Lower leg skin (tissue), 3 donors: ENCODE data around the gene NSL1.
"Not testable (repeated sequence)": the region's sequence is repeated elsewhere in the genome, so short reads cannot be mapped to it uniquely, and the experiment has no call there.

Experiments
- POLR2A ChIP-seq, 2 donors: fragments of 450-650 bp; IDR thresholded peaks; one replicate each; pipeline ENCODE4 v1.6.1; 2016 to 2017; ENCODE audit warnings: antibody characterized with exemption in 2 of 2, mild to moderate bottlenecking in 1 of 2, moderate library complexity in 1 of 2
- TF ChIP-seq, protein P1 (sequence below), 3 donors: fragments of 450-650 bp; IDR thresholded peaks; one replicate each; pipeline ENCODE4 v1.5.1; 2016; ENCODE audit warnings: antibody characterized with exemption in 3 of 3, mild to moderate bottlenecking in 3 of 3, moderate library complexity in 2 of 3

GRCh38 chr1:212833211-212834207 is 41.9 kb upstream of the NSL1 start:
- TF ChIP-seq, protein P1, sequence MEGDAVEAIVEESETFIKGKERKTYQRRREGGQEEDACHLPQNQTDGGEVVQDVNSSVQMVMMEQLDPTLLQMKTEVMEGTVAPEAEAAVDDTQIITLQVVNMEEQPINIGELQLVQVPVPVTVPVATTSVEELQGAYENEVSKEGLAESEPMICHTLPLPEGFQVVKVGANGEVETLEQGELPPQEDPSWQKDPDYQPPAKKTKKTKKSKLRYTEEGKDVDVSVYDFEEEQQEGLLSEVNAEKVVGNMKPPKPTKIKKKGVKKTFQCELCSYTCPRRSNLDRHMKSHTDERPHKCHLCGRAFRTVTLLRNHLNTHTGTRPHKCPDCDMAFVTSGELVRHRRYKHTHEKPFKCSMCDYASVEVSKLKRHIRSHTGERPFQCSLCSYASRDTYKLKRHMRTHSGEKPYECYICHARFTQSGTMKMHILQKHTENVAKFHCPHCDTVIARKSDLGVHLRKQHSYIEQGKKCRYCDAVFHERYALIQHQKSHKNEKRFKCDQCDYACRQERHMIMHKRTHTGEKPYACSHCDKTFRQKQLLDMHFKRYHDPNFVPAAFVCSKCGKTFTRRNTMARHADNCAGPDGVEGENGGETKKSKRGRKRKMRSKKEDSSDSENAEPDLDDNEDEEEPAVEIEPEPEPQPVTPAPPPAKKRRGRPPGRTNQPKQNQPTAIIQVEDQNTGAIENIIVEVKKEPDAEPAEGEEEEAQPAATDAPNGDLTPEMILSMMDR (IDR thresholded peaks at IDR 0.05): not testable (repeated sequence)
- not testable (repeated sequence) for TF ChIP-seq POLR2A (IDR thresholded peaks at IDR 0.05)
